Naive B cell (primary cell): ENCODE results near the gene TMEM63A. TPM values are rescaled to one million over a fixed set of nuclear protein-coding genes. Genes with fewer than 3 reads are reported as not detected.

ENCODE experiments used
- ATAC-seq, 2 donors: fragments of 150-1000 bp; cut with Tn5 transposase; 2 replicates each; pipeline ENCODE4 v1.10.0; 2021; ENCODE audit warnings: low read depth in 2 of 2, mild to moderate bottlenecking in 2 of 2, moderate library complexity in 2 of 2
- DNase-seq: peaks from one replicate; pipeline ENCODE4 v3.0.0; 2022
- H3K27ac Mint-ChIP-seq, 6 donors: one replicate each; pipeline ENCODE4 v1.8.0; 2020 to 2022; ENCODE audit warnings: mild to moderate bottlenecking in 6 of 6, mixed read lengths in 6 of 6, moderate library complexity in 5 of 6, inconsistent platforms in 2 of 6
- H3K27me3 Mint-ChIP-seq, 3 donors: one replicate each; pipeline ENCODE4 v1.8.0; 2021 to 2022; ENCODE audit warnings: mixed read lengths in 3 of 3, mild to moderate bottlenecking in 1 of 3
- H3K36me3 Mint-ChIP-seq, 2 donors: one replicate each; pipeline ENCODE4 v1.8.0; 2020 to 2022; ENCODE audit warnings: mixed read lengths in 2 of 2, inconsistent platforms in 1 of 2, mild to moderate bottlenecking in 1 of 2
- H3K4me1 Mint-ChIP-seq, 3 donors: one replicate each; pipeline ENCODE4 v1.8.0; 2020 to 2022; ENCODE audit warnings: mixed read lengths in 3 of 3, inconsistent platforms in 1 of 3, mild to moderate bottlenecking in 1 of 3, moderate library complexity in 1 of 3
- H3K4me3 Mint-ChIP-seq, 8 donors: one replicate each; pipeline ENCODE4 v1.8.0; 2020 to 2022; ENCODE audit warnings: mild to moderate bottlenecking in 8 of 8, mixed read lengths in 8 of 8, moderate library complexity in 8 of 8, inconsistent platforms in 2 of 8
- H3K9me3 Mint-ChIP-seq, 7 donors: one replicate each; pipeline ENCODE4 v1.8.0; 2020 to 2022; ENCODE audit warnings: mixed read lengths in 7 of 7, mild to moderate bottlenecking in 5 of 7, inconsistent platforms in 2 of 7, moderate library complexity in 1 of 7
- polyA plus RNA-seq, 6 donors: library from polyadenylated mRNA; unstranded; fragments of 300-500 nt; fragmentation: Illumina TruSeq; gene quantifications; one replicate each; pipeline ENCODE4 v1.2.3, GENCODE V29; 2021; ENCODE audit warnings: low read depth in 6 of 6

Gene TMEM63A
- polyA plus RNA-seq, 6 donors from 2014 or later = 10.6 to 38.5 (median 20.0) TPM

- peaks cover 64 to 75% (median 66%) of the 10 kb centered on the region in 3 donors for H3K4me1 Mint-ChIP-seq
These were observed 33.9 kb downstream of the TMEM63A start for GRCh38 chr1:225848030-225848955.

GRCh38 chr1:225847610-225848009 is 34.6 kb downstream of the TMEM63A start:
- ATAC-seq (no peak), DNase-seq (no peak)
- Mint-ChIP-seq H3K4me1 (peaks cover 60 to 73% (median 64%) of the 10 kb centered on the region in 3 donors), H3K9me3 (no peaks in the 10 kb centered on the region), H3K27ac (peak overlapping the region; percentile 69 to 98 (median 96)), H3K4me3 (peak overlapping the region in 7 of 8 donors; percentile 55 to 90 (median 82)), H3K36me3 (peaks cover 0 to 8% of the 10 kb centered on the region in 2 donors), H3K27me3 (no peaks in the 10 kb centered on the region)

More at GRCh38 chr1:225848030-225848955, 33.9 kb downstream of the TMEM63A start:
- Mint-ChIP-seq H3K4me3 (peak overlapping the region; percentile 21 to 90 (median 81)), H3K9me3 (no peaks in the 10 kb centered on the region), H3K27me3 (no peaks in the 10 kb centered on the region), H3K27ac (peak overlapping the region; percentile 69 to 98 (median 96)), H3K36me3 (peaks cover 0 to 8% of the 10 kb centered on the region in 2 donors)
- peak; percentile 79 for DNase-seq
- ATAC-seq = peak; percentile 87 to 88

- no peaks in the 10 kb centered on the region for H3K27me3 Mint-ChIP-seq
- ATAC-seq (no peak), DNase-seq (no peak)
- H3K9me3 Mint-ChIP-seq = no peaks in the 10 kb centered on the region
- H3K4me3 Mint-ChIP-seq = peak overlapping the region in 6 of 8 donors; percentile 3 to 80 (median 60)
- H3K36me3 Mint-ChIP-seq = peaks cover 0 to under 1% of the 10 kb centered on the region in 2 donors
- H3K27ac Mint-ChIP-seq = peak overlapping the region in 5 of 6 donors; percentile 82 to 97 (median 94)
- H3K4me1 Mint-ChIP-seq = peaks cover 50 to 63% (median 54%) of the 10 kb centered on the region in 3 donors
These were observed 35.6 kb downstream of the TMEM63A start for GRCh38 chr1:225846331-225847310.

GRCh38 chr1:225845571-225846259 is 36.5 kb downstream of the TMEM63A start:
- H3K4me1 Mint-ChIP-seq = peaks cover 49 to 58% (median 52%) of the 10 kb centered on the region in 3 donors
- ATAC-seq = no peak
- no peaks in the 10 kb centered on the region for H3K36me3 Mint-ChIP-seq
- no peaks in the 10 kb centered on the region for H3K27me3 Mint-ChIP-seq
- H3K27ac Mint-ChIP-seq = peak overlapping the region in 3 of 6 donors; percentile 15 to 94 (median 82)
- H3K4me3 Mint-ChIP-seq = peak overlapping the region in 3 of 8 donors; percentile 3 to 42 (median 39)
- no peak for DNase-seq
- H3K9me3 Mint-ChIP-seq = no peaks in the 10 kb centered on the region

GRCh38 chr1:225845097-225845496 is 37.1 kb downstream of the TMEM63A start:
- ATAC-seq (no peak), DNase-seq (no peak)
- Mint-ChIP-seq H3K4me3 (no peak overlapping the region), H3K27me3 (no peaks in the 10 kb centered on the region), H3K9me3 (no peaks in the 10 kb centered on the region), H3K27ac (no peak overlapping the region), H3K4me1 (peaks cover 48 to 55% (median 50%) of the 10 kb centered on the region in 3 donors), H3K36me3 (no peaks in the 10 kb centered on the region)

GRCh38 chr1:225844236-225845061 is 37.7 kb downstream of the TMEM63A start:
- H3K27ac Mint-ChIP-seq = peak overlapping the region in 3 of 6 donors; percentile 15 to 70 (median 20)
- no peaks in the 10 kb centered on the region for H3K27me3 Mint-ChIP-seq
- no peaks in the 10 kb centered on the region for H3K9me3 Mint-ChIP-seq
- no peak for ATAC-seq
- peaks cover 44 to 48% (median 46%) of the 10 kb centered on the region in 3 donors for H3K4me1 Mint-ChIP-seq
- no peak for DNase-seq
- no peaks in the 10 kb centered on the region for H3K36me3 Mint-ChIP-seq
- H3K4me3 Mint-ChIP-seq = no peak overlapping the region

GRCh38 chr1:225843426-225843795 is 38.8 kb downstream of the TMEM63A start:
- Mint-ChIP-seq H3K4me1 (peaks cover 35 to 39% (median 35%) of the 10 kb centered on the region in 3 donors), H3K4me3 (peak overlapping the region in 1 of 8 donors; percentile 37), H3K9me3 (no peaks in the 10 kb centered on the region), H3K36me3 (no peaks in the 10 kb centered on the region), H3K27me3 (no peaks in the 10 kb centered on the region), H3K27ac (peak overlapping the region in 4 of 6 donors; percentile 65 to 95 (median 70))
- DNase-seq = no peak
- ATAC-seq = no peak

GRCh38 chr1:225842788-225843425 is 39.3 kb downstream of the TMEM63A start:
- Mint-ChIP-seq H3K36me3 (no peaks in the 10 kb centered on the region), H3K27ac (peak overlapping the region in 4 of 6 donors; percentile 67 to 95 (median 80)), H3K9me3 (no peaks in the 10 kb centered on the region), H3K27me3 (no peaks in the 10 kb centered on the region), H3K4me1 (peaks cover 29 to 34% (median 30%) of the 10 kb centered on the region in 3 donors), H3K4me3 (peak overlapping the region in 1 of 8 donors; percentile 26)
- no peak for ATAC-seq
- DNase-seq = no peak

GRCh38 chr1:225842074-225842473 is 40.1 kb downstream of the TMEM63A start:
- Mint-ChIP-seq H3K27me3 (no peaks in the 10 kb centered on the region), H3K4me1 (peaks cover 21 to 25% (median 22%) of the 10 kb centered on the region in 3 donors), H3K27ac (peak overlapping the region in 1 of 6 donors; percentile 27), H3K4me3 (no peak overlapping the region), H3K36me3 (no peaks in the 10 kb centered on the region), H3K9me3 (no peaks in the 10 kb centered on the region)
- no peak for DNase-seq
- ATAC-seq = no peak

- no peaks in the 10 kb centered on the region for H3K36me3 Mint-ChIP-seq
- H3K9me3 Mint-ChIP-seq = no peaks in the 10 kb centered on the region
- H3K27ac Mint-ChIP-seq = peak overlapping the region in 3 of 6 donors; percentile 37 to 81 (median 59)
- H3K4me3 Mint-ChIP-seq = no peak overlapping the region
- DNase-seq (no peak), ATAC-seq (no peak)
- H3K4me1 Mint-ChIP-seq = peaks cover 10 to 14% (median 12%) of the 10 kb centered on the region in 3 donors
- H3K27me3 Mint-ChIP-seq = no peaks in the 10 kb centered on the region
These were observed 41.5 kb downstream of the TMEM63A start for GRCh38 chr1:225840713-225841112.

GRCh38 chr1:225840223-225840610 is 42.0 kb downstream of the TMEM63A start:
- Mint-ChIP-seq H3K36me3 (no peaks in the 10 kb centered on the region), H3K4me1 (peaks cover 6 to 14% (median 12%) of the 10 kb centered on the region in 3 donors), H3K27ac (peak overlapping the region in 2 of 6 donors; percentile 59 to 83), H3K27me3 (no peaks in the 10 kb centered on the region), H3K9me3 (no peaks in the 10 kb centered on the region), H3K4me3 (no peak overlapping the region)
- no peak for DNase-seq
- no peak for ATAC-seq
